Measurements from ENCODE around the gene IQSEC2.

The IQSEC2 gene

DNA sequence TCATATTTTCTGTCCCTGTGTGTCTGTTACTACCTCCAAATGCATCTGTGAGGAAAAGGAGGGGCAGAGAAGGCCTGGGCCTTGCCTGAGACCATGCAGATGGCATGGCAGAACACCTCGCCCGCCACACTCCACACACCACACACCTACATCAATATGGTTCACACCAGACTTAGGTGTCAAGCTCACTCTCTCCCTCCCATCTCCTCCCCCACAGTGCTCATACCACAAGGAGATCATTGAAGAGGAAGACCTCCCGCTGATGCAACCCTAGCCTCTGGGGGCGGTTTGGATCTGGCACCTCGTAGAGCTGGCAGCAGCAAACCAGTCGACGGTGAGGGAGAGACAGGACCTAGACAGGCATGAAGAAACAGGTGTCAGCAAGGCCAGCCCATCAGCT lies 39.8 kb downstream of the IQSEC2 start:
- no peak for DNase-seq

DNA sequence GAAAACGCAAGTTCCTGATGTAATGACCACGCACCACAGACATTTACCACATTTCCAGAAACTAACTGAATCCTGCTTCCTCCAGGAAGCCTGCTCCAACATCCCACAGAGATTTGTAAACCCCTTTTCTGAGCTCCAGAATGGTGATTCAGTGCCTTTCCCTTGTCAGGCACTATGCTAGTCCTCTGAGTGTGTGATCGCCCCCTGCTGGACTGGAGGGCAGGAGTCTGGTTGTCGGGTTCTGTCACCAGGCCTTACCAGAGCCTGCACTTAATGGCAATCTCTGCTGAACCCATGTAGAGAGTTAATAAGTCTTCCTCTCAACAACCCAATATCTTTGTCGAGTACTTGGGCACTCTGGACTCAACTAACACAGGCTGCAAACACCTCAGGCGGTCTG lies 41.9 kb downstream of the IQSEC2 start:
- DNase-seq = peak; percentile 35

DNA sequence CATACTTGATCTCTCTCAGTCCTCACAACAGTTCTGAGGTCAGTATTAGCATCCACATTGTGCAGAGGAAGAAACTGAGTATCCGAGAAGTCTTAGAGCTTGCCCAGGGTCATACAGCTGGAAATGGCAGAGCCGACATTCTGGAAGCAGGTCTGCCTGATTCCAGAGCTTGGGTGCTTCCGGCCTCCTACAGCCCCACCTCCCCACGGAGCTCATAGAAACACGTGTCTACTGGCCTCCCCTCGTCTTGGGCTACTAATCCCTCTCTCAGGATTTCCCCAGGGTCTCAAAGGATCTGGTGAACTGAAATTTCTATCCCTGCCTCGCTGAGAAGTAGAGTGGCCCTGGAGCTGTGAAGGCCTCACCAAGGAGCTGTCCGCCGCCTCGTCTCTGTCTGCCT lies 44.3 kb downstream of the IQSEC2 start:
- DNase-seq = no peak

DNA sequence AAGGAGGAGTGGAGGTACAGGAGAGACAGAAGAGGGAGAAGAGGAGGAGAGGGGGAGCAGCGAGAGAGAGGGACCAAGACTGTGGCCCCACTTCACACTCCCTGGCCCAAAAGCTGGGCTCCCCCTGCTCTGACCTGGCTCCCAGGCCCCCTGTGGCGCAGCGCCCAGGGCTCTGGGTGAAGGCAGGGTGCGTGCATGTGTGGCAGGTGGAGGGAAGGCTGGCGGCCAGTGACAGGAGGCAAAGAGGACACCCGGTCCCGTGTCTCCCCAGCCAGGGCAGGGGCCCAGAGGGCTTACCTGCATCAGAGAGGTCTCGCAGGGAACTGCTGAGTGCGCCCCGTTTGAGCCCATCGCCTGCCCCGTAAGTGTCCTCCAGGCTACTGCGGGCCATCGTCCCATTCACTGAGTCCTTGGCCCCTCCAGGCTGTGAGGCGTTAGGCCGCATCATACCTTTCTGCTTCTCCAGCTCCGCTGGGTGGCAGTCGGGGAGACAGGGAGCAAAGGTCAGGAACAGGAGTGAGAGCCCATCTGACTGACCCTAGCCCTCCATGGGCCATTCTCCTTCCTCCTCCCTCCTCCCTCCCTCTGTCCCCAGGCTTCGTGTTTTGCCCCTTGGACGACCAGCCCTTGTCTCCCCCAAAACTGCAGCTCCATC lies 45.2 kb downstream of the IQSEC2 start:
- DNase-seq = no peak

DNA sequence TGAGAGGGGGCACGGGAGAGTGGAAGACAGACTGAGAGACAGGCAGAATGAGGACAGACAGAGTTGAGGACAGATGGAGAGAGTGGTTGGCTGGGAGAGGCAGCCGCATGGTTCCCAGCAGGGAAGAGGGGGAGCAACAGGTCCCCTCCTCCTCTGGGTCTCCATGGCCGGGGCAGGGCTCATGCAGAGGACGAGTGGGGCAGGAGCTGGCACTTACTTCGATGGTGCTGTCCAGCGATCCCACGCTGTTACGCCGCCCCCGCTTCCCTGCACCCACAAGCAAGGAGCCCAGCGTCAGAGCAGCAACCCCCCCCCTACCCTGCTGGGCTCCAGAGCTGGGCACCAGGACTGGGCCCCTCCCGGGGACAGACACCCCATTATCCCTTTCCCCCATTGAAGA lies 45.8 kb downstream of the IQSEC2 start:
- no peak for DNase-seq

DNA sequence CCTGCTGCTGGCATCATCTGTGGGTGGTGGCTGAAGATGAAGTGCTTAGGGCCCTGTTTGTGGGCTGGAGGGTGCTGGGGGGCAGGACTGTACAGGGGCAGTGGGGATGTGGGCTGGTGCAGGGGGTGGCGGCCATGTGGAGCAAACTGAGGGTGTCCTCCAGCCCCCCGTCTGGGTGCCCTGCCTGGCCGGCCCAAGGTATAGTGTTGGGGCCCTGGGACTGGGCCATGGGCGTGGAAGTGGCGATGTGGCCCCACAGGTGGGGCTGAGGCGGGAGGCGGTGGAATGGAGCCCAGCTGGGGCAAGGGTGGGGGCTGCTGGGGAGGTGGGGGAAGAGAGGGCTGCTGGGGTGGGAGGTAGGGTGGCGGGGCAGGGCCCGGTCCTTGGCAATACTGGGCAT lies 46.9 kb downstream of the IQSEC2 start:
- no peak for DNase-seq

DNA sequence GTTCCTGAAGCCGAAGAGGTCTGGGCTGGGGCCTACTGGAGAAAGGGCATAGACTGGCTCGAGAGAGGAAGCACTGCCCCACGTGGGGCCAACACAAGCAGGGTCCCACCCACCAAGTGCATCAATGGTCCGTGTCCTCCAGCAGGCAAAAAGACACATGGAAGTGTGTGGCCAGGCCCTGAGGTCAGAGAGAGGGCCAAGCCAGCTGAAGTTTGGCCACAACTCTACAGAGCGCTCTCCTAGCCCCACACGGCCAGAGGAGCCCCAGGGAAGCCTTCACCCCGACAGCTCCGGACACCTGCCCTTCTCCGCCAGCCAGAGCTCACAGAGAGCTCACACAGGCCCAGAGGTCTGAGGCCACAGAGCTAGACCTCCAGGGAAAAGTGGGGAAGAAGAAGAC lies 47.8 kb downstream of the IQSEC2 start:
- no peak for DNase-seq

DNA sequence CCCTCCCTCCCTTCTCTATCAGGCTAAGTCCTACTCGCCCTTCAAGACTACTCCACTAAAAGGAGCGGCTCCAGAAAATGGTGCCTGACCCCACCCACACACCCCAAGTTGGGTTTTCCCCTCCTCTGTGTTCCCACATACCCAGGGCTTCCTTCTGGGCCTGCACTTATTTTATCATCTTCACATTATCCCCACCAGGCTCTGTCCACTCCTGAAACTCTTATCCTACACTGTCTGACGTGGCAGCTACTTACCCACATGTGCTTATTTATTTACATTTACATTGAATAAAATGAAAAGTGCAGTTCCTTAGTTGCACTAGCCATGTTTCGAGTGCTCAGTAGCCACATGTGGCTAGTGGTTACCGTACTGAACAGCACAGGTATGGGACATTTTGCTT lies 51.3 kb downstream of the IQSEC2 start:
- no peak for DNase-seq

DNA sequence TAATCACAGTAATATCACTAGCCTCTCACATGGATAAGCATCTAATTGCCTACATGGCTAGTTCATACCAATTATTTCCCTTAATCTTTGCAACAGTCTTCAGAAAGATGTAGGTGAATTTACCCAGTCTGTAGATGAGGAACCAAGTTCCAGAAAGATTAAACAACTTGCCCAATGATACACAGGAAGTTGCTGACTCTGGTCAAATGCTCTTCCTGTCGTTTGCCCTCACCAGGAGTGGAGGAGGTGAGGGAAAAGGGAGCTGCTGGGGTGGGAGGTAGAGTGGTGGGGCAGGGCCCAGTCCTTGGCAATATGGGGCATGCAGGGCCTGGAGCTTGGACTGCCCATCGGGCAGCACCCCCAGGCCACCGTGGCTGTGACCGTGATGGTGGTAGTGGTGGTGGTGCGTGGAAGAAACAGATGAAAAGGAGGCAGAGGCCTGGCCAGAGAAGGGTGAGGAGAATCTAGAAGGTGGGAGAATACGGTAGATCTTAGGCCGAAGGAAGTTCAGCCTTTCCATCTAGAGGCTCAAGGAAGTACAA lies 54.1 kb downstream of the IQSEC2 start:
- DNase-seq = no peak

DNA sequence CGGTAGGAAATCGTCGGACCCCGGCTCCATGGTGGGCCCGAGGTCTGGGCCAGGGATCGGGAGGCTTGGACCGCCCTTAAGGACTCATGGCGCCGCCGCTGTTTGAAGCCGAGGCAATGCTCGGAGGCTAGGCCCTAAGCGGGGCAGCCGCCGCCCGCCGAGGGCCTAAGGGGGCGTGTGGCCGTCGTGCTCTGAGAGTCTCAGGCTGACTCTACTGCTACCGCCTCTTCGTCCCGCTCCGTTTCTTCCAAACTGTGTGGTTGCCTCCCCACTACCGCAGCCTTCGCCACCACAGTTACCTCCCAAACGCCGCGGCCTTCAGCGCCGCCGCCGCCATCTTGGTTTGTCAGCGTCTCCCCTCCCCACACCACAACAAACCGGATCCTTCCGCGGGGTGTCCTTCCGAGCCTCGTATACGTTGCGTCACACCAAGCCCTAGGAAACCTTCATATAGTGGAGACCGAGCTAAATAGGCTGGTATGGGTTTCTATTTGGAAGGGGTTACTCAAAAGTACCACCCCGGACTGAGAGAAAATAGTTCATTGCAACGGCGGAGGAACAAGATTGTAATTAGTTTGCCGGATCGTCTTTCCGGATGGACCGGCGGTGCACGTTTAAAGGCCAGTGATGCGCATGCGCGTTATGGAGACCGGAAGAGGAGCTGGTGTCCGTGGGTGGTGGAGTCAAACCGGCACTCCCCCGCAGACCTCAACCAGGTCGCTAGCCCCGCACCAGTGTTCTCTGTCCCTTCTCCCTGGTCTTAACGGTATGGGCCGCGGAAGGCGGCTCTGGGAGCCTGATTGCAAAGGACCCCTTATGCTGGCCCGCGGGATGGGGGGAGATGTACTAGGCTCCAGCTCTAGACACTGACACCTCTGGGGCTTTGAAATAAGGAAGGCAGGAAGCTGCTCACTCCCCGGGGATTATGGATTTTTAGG lies 56.3 kb downstream of the IQSEC2 start, which contains the start of gene KDM5C:
TSS of gene KDM5C (minus strand) at position 348 of the 938 bp plus-strand sequence. CDS start at position 30, 318 bp downstream.
- peak; percentile 95 for DNase-seq

DNA sequence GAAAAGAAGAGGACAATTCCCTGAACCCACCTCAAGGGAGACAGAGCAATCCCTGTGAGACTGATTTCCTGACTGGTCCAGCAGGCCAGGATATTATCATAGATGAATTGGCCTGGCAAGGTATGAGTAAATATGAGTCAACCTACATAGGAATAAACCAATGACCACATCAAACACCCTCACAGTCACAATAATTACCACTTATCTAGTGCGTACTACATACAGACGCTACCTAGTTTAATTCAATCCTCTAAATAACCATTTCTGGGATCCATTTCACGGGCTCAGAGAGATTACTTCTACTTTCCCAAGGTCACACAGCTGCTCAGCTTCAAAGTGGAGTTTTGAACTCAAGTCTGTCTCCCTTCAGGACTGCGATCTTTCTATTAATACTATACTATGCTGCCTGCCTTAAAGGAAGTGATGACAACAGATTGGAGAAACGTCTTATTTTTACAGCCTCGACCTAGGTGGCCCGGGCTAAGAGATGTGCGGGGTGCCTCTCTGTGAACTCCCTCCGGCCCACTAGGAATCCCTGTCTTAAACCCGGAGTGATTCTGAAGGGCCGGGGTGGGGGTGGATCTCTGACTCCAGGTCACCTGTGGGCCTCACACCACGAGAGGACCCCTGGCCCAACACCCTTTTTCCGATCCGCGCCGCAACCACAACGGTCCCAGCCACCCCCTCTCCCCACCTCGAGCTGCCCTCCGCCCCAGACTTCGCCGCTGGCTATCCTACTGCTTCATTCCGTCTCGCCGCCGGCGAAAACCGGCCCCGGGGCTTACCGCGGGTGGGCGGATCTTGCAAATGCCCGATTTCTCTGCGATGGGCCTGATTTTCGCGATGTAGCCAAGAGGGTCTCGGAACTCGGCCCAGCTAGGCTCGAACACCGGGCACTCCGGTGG lies 57.2 kb downstream of the IQSEC2 start:
- DNase-seq = no peak

DNA sequence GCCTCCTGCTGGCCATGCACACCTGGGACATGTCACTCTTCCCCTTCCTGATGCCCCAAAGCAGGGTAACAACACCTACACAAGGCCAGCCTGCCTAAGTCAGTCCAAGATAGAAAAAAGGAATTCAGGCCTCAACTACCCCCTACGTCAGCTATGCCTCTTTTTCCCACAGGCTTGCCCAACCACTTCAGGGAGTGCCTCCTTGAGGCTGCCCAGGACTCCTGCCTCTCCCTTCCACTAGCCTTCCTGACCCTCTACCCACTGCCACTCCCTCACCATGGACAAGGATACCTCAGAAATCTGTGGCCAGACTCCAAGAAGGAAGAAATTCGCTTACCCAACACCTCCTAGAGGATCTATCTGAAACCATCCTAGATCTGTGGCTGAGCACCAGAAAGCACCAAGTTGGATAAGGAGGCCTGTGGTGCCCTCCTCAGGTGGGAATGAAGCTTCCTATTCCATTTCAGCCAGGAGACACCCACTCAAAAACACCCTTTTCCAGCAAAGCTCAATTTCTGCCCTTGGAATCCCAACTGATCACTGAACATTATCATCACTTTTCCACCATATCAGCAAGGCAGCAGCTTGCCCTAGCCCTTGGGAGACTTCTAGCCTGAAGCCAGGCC lies 58.2 kb downstream of the IQSEC2 start:
- DNase-seq = no peak

All from CD4-positive, alpha-beta T cell treated with Interleukin-17A for 4 hours (primary cell).